AG09309 (cell line): ENCODE results near the gene SPOCK3.

Source experiments
- DNase-seq: peaks from one replicate; pipeline ENCODE4 v3.0.0-alpha.2; 2010; ENCODE audit warnings: low read depth
- H3K4me3 ChIP-seq: 2 replicates; pipeline ENCODE4 v1.5.1; 2011; ENCODE audit warnings: mild to moderate bottlenecking, low read depth, low read length, moderate library complexity; ENCODE audit not compliant: control insufficient read depth
- CTCF ChIP-seq: IDR thresholded peaks from 2 replicates; pipeline ENCODE4 v1.5.1; 2011; ENCODE audit warnings: mild to moderate bottlenecking, low read depth, low read length, inconsistent platforms; ENCODE audit not compliant: insufficient read depth, control insufficient read depth; ENCODE audit errors: missing control alignments

SPOCK3 gene

DNA sequence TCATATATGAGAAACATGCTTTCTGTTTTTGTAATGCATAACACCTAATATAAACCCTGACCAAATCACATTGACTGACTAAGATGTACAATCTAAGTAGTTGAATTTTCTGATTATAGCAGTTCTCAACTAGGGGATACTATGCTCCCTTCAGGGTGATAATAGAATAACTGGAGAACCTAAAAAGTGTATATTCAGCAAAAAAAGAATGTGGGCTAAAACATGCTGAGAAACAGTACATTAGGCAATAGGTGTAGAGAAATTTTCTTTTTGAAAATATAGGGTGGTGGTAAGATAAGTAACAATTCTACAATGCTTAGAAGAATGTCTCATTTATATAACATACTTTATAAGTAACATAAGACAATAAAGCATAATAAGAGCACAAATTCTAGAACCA, 239.6 kb downstream of the SPOCK3 start:
- no peak for DNase-seq
- H3K4me3 ChIP-seq = no peak overlapping the region
- TF ChIP-seq CTCF = no peak

GRCh38 chr4:166991006-166991561, 243.2 kb downstream of the SPOCK3 start:
- TF ChIP-seq CTCF = no peak
- no peak overlapping the region for H3K4me3 ChIP-seq
- DNase-seq = no peak

DNA sequence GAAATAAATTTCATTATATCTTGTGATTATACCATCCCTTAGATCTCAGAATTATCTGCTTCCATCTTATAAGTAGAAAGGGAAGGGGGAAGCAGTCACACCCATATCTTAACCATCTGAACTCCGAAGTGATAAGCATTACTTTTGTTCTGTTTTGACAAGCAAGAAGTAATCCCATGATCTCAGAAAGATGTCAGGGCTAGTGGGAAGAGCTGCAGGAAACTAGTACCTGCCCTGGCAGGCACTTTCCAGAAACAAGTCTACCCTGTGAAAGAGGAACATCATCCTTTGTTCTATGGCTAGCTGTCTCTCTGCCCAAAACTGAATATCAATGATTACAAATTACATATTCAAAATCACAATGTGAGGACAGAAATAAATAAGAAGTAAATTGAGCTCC, 244.4 kb downstream of the SPOCK3 start:
- TF ChIP-seq CTCF = no peak
- no peak for DNase-seq
- H3K4me3 ChIP-seq = no peak overlapping the region

GRCh38 chr4:166987026-166987425, 247.3 kb downstream of the SPOCK3 start:
- no peak for DNase-seq
- H3K4me3 ChIP-seq = no peak overlapping the region
- no peak for TF ChIP-seq CTCF

DNA sequence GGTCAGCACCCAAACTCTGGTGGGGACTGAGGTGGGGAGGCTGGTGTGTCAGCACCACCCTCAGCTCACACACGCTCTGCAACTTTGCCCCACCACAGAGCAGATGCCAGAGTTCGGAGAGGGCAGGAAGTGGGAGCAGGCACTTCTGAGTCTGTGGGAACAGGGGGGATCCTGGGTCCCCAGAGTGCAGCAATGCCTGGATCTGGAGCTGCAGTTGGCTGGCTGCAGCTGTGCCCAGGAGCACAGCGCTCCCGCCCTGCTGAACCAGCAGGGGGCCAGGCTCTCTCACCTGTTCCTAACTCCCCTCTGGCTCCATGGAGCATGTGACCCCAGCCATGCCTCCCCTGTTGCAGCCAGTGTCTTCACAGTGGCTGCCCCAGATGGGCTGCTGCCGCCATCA, 252.4 kb downstream of the SPOCK3 start:
- TF ChIP-seq CTCF = no peak
- DNase-seq = no peak
- H3K4me3 ChIP-seq = no peak overlapping the region

DNA sequence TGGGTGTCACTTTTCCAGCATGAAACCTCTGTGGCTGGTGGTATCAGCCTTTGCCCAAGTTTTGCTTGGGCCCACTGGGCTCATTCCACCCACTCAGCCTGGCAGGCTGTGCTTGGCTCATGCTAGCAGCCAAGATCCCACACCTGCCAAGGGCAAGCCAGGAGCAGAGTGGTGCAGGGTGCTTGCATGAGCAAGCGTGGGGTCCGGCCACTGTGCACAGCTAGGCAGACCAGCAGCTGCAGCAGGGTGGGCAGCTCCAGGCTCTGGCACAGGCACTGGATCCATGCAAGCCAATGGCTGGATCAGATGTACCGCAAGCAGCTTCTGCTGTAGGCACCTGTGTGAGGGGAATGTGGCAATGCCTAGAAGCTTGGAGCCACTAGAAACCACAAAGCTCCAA, 253.9 kb downstream of the SPOCK3 start:
- H3K4me3 ChIP-seq = no peak overlapping the region
- no peak for DNase-seq
- TF ChIP-seq CTCF = no peak

DNA sequence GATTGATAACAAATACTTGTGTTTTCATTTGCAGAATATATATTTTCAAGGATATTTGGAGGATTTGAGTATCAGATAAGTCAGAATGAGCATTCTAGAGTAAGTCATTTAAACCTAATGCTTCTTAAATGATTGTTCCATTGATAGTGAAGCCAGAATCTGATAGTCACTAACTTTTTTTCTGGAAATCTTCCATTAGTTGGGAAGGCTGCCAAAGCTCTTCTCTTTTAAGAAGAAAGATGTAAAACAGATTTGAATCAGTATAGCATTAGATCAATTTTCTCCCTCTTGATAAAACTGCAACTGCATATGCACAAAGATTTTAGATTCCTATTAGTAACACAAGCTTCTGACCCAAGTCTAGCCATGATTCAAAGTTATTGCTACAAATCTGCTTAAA, 256.7 kb downstream of the SPOCK3 start:
- no peak for DNase-seq
- H3K4me3 ChIP-seq = no peak overlapping the region
- no peak for TF ChIP-seq CTCF
